Fibroblast of villous mesenchyme (primary cell): ENCODE data around the gene IL6R. TPM values are rescaled to one million over a fixed set of nuclear protein-coding genes. Genes with fewer than 3 reads are reported as not detected.
A peak's percentile ranks its signal among the peaks of the same experiment; 100 is the strongest.
"Not testable (repeated sequence)": the region's sequence is repeated elsewhere in the genome, so short reads cannot be mapped to it uniquely, and the experiment has no call there.

Source experiments
- DNase-seq: peaks from one replicate; pipeline ENCODE4 v3.0.0-alpha.2; 2010; ENCODE audit warnings: low read depth
- H3K4me3 ChIP-seq: 2 replicates; pipeline ENCODE4 v1.5.1; 2011; ENCODE audit warnings: low read depth, mild to moderate bottlenecking, low read length
- CTCF ChIP-seq: IDR thresholded peaks from 2 replicates; pipeline ENCODE4 v1.5.1; 2012; ENCODE audit warnings: low read depth, mild to moderate bottlenecking, low read length; ENCODE audit not compliant: insufficient read depth
- total RNA-seq: library from RNA; depleted of rRNA; stranded (reverse); fragments of >200 nt; gene quantifications from 2 replicates; pipeline ENCODE4 v1.2.3, GENCODE V29; 2012

IL6R gene
- total RNA-seq, 1 donor = 30.2 TPM

- H3K4me3 ChIP-seq = no peak overlapping the region
- TF ChIP-seq CTCF = no peak
- DNase-seq = peak; percentile 39
Measured at GRCh38 chr1:154483941-154484803, 79.0 kb downstream of the IL6R start.

DNA sequence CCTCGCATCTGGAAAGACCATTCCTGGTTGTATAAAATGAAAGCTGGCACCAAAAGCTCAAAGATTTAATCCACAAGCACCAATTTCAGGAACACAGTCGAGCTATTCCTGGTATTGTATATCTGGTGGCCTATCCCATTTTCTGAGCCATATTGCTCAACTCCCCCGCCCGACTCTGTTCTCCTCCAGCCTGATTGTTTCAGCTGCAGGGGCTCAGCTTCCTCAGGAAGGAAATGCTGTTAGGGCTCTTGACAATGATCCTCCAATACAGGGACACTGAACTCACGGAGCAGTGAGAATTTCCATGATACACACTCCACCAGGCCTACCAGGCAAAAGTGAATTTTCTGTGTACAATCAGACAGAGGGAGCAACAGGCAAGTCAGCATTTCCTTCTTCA lies 80.0 kb downstream of the IL6R start:
- no peak overlapping the region for H3K4me3 ChIP-seq
- no peak for DNase-seq
- no peak for TF ChIP-seq CTCF

- no peak overlapping the region for H3K4me3 ChIP-seq
- no peak for TF ChIP-seq CTCF
- DNase-seq = no peak
Measured at GRCh38 chr1:154485910-154486496, 80.9 kb downstream of the IL6R start.

GRCh38 chr1:154486756-154487155 lies 81.6 kb downstream of the IL6R start:
- not testable (repeated sequence) for H3K4me3 ChIP-seq, DNase-seq

DNA sequence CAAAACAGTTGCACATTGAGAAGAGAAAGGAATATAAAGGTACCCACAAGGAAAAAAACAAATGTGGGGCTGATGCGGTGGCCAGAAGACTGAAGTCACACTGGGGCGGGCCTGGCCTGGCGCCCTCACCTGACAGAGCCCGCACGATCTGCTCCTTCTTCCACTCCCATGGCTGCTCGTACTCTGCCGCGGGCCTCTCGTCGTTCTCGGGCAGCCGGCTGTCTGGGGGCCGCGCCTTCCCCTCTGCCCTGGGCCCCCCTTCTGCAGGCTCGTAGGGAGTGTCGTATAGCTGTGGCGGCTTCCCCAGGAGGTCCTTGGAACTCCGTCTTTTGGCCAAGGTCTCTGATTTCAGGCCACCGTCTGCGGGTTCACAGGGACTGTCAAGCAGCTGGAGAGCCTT lies 83.8 kb downstream of the IL6R start:
- no peak for TF ChIP-seq CTCF
- no peak overlapping the region for H3K4me3 ChIP-seq
- no peak for DNase-seq

DNA sequence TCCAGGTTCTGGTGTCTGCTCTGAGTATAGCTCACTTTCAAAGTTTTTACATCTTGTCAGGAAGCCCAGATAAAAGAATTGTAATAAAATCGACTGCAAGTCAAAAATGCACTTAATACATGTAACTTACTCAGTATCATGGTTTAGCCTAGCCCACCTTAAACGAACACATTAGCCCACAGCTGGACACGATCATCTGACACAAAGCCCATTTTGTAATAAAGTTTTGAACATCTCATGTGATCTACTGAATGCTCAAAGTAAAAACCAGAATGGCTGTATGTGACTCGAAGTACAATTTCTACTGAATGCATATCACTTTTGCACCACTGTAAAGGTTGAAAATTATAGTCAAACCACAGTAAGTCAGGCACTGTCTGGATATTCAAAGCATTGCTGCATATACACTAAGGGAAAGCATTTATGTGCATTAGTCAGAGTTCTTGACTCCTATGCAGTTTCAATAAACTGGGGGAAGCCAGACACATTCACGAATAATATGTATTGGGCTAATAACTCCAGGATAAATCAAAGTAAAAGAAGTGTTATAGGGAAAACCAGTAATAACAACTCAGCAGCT lies 84.6 kb downstream of the IL6R start:
- no peak overlapping the region for H3K4me3 ChIP-seq
- no peak for DNase-seq
- TF ChIP-seq CTCF = no peak

DNA sequence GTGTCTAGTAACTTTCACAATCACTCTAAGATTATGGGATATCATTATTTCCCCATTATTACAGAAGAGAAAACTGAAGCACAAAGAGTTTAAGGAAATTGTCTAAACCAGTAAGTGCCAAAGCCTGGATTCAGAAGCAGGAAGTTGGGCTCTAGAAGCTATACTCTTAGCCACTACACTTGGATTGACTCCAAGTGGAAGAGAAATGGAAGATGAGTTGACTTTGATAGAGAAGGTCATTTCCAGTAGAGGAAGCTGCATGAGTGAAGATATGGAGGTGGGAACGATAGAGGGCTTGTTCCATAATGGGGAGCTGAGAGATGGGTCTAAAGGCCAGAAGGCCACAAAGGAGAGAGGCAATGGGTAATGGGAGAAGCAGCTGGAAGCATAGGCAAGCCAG lies 85.2 kb downstream of the IL6R start:
- H3K4me3 ChIP-seq = no peak overlapping the region
- no peak for TF ChIP-seq CTCF
- no peak for DNase-seq
